ENCODE measurements around the gene KCNJ6. TPM values are rescaled to one million over a fixed set of nuclear protein-coding genes. Genes with fewer than 3 reads are reported as not detected.

The KCNJ6 gene
- total and polyA plus RNA-seq, 3 donors from 2014 or later: 0.24 to 0.25 (median 0.25) TPM

- TF ChIP-seq, protein P1, sequence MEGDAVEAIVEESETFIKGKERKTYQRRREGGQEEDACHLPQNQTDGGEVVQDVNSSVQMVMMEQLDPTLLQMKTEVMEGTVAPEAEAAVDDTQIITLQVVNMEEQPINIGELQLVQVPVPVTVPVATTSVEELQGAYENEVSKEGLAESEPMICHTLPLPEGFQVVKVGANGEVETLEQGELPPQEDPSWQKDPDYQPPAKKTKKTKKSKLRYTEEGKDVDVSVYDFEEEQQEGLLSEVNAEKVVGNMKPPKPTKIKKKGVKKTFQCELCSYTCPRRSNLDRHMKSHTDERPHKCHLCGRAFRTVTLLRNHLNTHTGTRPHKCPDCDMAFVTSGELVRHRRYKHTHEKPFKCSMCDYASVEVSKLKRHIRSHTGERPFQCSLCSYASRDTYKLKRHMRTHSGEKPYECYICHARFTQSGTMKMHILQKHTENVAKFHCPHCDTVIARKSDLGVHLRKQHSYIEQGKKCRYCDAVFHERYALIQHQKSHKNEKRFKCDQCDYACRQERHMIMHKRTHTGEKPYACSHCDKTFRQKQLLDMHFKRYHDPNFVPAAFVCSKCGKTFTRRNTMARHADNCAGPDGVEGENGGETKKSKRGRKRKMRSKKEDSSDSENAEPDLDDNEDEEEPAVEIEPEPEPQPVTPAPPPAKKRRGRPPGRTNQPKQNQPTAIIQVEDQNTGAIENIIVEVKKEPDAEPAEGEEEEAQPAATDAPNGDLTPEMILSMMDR (IDR thresholded peaks at IDR 0.05): no peak
- TF ChIP-seq POLR2A (IDR thresholded peaks at IDR 0.05): no peak
- H3K4me1 ChIP-seq: no peaks in the 10 kb centered on the region
- no peak overlapping the region for H3K4me3 ChIP-seq
- 87 to 95% methylated on average over 1 of the region's 1 CpG for WGBS, 2 donors
- H3K27ac ChIP-seq: no peak overlapping the region
- H3K27me3 ChIP-seq: no peaks in the 10 kb centered on the region
- H3K36me3 ChIP-seq (ENCODE audit: low read depth, missing control alignments): no peaks in the 10 kb centered on the region
- no peaks in the 10 kb centered on the region for H3K9me3 ChIP-seq
- intact Hi-C loops (cut with DNase I; ENCODE audit: low total_unique reads): no loop called here
- no peak for DNase-seq
These were observed 39.7 kb downstream of the KCNJ6 start for GRCh38 chr21:37876561-37876960.

DNA sequence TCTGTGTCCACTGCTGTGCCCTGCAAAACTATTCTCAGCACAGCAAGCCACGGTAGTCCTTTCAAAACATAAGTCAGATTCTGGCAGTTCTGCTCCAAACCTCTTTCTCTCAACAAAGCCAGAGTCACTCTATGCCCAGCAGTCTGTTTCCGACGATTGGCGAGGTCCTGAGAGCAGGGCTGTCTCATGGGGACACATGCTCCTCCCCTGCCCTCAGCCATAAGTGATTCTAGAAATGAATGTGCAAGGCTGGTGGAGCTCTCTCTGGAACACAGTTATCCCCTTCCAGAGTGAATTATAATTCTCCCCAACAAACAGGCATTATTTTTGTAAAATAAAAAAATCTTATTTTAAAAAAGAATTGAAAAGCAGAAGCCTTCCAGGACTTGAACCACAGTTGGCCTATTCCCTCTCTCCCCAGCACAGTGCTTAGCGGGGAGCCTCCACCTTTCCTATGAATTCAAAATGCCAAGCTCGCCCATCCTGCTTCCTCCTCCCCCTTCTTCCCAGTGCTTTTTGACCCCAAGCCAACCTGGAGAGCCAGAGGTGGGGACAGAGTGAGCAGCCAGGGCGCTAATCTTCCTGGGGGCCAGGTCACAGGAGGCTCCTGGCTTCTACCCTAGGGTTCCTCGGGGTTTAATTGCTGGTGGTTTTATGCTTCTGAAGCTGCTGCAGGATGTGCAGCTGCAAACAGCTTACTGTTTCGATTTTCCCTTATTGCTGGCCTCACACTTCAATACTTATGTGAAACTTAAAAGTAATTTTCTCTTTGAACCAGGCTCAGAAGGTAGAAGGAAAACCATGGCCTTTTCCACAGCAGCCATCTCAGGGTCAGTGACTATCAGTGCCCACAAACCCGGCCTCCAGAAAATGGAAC lies 41.1 kb downstream of the KCNJ6 start:
- WGBS, 2 donors: 67 to 77% methylated on average over 10 of the region's 10 CpGs
- Histone ChIP-seq H3K4me1 (no peaks in the 10 kb centered on the region), H3K4me3 (no peak overlapping the region), H3K36me3 (ENCODE audit: low read depth, missing control alignments) (no peaks in the 10 kb centered on the region), H3K27ac (no peak overlapping the region), H3K9me3 (no peaks in the 10 kb centered on the region), H3K27me3 (no peaks in the 10 kb centered on the region)
- DNase-seq: no peak
- TF ChIP-seq POLR2A (IDR thresholded peaks at IDR 0.05): no peak
- TF ChIP-seq, protein P1 (IDR thresholded peaks at IDR 0.05): no peak
- intact Hi-C loops (cut with DNase I; ENCODE audit: low total_unique reads): no loop called here

GRCh38 chr21:37874481-37874880 lies 41.8 kb downstream of the KCNJ6 start:
- Histone ChIP-seq H3K4me3 (no peak overlapping the region), H3K36me3 (ENCODE audit: low read depth, missing control alignments) (no peaks in the 10 kb centered on the region), H3K4me1 (no peaks in the 10 kb centered on the region), H3K27ac (no peak overlapping the region), H3K9me3 (no peaks in the 10 kb centered on the region), H3K27me3 (no peaks in the 10 kb centered on the region)
- WGBS, 2 donors: 65 to 72% methylated on average over 3 of the region's 3 CpGs
- TF ChIP-seq, protein P1 (IDR thresholded peaks at IDR 0.05): no peak
- TF ChIP-seq POLR2A (IDR thresholded peaks at IDR 0.05): no peak
- intact Hi-C loops (cut with DNase I; ENCODE audit: low total_unique reads): no loop called here
- no peak for DNase-seq

DNA sequence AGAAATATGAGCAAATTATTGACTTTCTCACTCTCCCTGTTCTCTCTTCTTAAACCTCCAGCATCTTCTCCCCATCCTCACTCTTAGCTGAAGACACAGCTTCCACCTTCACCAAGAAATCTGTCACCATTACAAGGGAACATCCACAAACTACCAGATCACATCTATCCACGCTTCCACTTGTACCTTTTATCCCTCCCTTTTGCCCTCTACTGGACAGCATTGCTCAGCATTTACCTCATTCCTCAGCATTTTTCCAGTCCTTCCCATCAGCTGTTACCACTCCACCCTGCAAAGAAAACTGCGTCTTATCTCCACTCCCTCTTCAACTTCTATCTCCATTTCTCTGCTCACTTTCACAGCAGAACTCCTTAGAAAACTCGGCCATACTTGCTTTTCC lies 42.6 kb downstream of the KCNJ6 start:
- 63 to 70% methylated on average over 3 of the region's 3 CpGs for WGBS, 2 donors
- DNase-seq: no peak
- H3K9me3 ChIP-seq: no peaks in the 10 kb centered on the region
- intact Hi-C loops (cut with DNase I; ENCODE audit: low total_unique reads): no loop called here
- H3K4me1 ChIP-seq: no peaks in the 10 kb centered on the region
- H3K27ac ChIP-seq: no peak overlapping the region
- no peaks in the 10 kb centered on the region for H3K27me3 ChIP-seq
- H3K36me3 ChIP-seq (ENCODE audit: low read depth, missing control alignments): no peaks in the 10 kb centered on the region
- TF ChIP-seq, protein P1 (IDR thresholded peaks at IDR 0.05): no peak
- no peak for TF ChIP-seq POLR2A (IDR thresholded peaks at IDR 0.05)
- no peak overlapping the region for H3K4me3 ChIP-seq

All from testis (tissue), 3 donors.